Mesenchymal stem cell (in vitro differentiated cells and primary cell): ENCODE measurements around the gene AHNAK2.

Experiments
- DNase-seq: peaks from one replicate; pipeline ENCODE4 v3.0.0-alpha.2; 2013
- H2AFZ ChIP-seq: one replicate; pipeline ENCODE4 v1.6.1; 2013; ENCODE audit warnings: low read depth, mild to moderate bottlenecking, control low read depth, inconsistent platforms, low read length, moderate library complexity
- H2AK5ac ChIP-seq: 2 replicates; pipeline ENCODE4 v1.6.1; 2013; ENCODE audit warnings: low read length, moderate library complexity, mild to moderate bottlenecking, inconsistent platforms; ENCODE audit not compliant: severe bottlenecking
- H2BK120ac ChIP-seq: one replicate; pipeline ENCODE4 v1.6.1; 2013; ENCODE audit warnings: low read depth, mild to moderate bottlenecking, inconsistent platforms, low read length, moderate library complexity
- H2BK12ac ChIP-seq, 2 experiments: one replicate each; pipeline ENCODE4 v1.6.1; 2013; ENCODE audit warnings: inconsistent platforms in 2 of 2, low read length in 2 of 2, mild to moderate bottlenecking in 2 of 2, moderate library complexity in 2 of 2, control low read depth in 1 of 2
- H2BK15ac ChIP-seq: one replicate; pipeline ENCODE4 v1.6.1; 2013; ENCODE audit warnings: mild to moderate bottlenecking, low read depth, inconsistent platforms; ENCODE audit not compliant: poor library complexity, severe bottlenecking
- H2BK5ac ChIP-seq: 2 replicates; pipeline ENCODE4 v1.6.1; 2013; ENCODE audit warnings: low read depth, mild to moderate bottlenecking, low read length, control low read depth, inconsistent platforms; ENCODE audit not compliant: poor library complexity, severe bottlenecking
- H3K14ac ChIP-seq, 2 experiments: one replicate each; pipeline ENCODE4 v1.6.1; 2013; ENCODE audit warnings: inconsistent platforms in 2 of 2, low read length in 2 of 2, control low read depth in 1 of 2, mild to moderate bottlenecking in 1 of 2, moderate library complexity in 1 of 2
- H3K18ac ChIP-seq, 2 experiments: one replicate each; pipeline ENCODE4 v1.6.1; 2013; ENCODE audit warnings: inconsistent platforms in 2 of 2, low read length in 2 of 2, control low read depth in 1 of 2, low read depth in 1 of 2, mild to moderate bottlenecking in 1 of 2
- H3K23ac ChIP-seq, 2 experiments: one replicate each; pipeline ENCODE4 v1.6.1; 2013; ENCODE audit warnings: inconsistent platforms in 2 of 2, low read length in 2 of 2, mild to moderate bottlenecking in 2 of 2, moderate library complexity in 2 of 2, control low read depth in 1 of 2
- H3K27ac ChIP-seq: 2 replicates; pipeline ENCODE4 v1.5.1; 2013; ENCODE audit warnings: mild to moderate bottlenecking, moderate library complexity, low read length, control low read depth, inconsistent platforms; ENCODE audit not compliant: poor library complexity, severe bottlenecking
- H3K27me3 ChIP-seq, 2 experiments: 2 replicates each; pipeline versions ENCODE4 v1.6.1 to v1.7.0; 2013; ENCODE audit warnings: low read length in 2 of 2, mild to moderate bottlenecking in 2 of 2, moderate library complexity in 2 of 2, control low read depth in 1 of 2, inconsistent platforms in 1 of 2; ENCODE audit not compliant: control insufficient read depth in 1 of 2, insufficient read depth in 1 of 2
- H3K36me3 ChIP-seq, 2 experiments: 2 replicates each; pipeline versions ENCODE4 v1.6.1 to v1.7.0; 2013; ENCODE audit warnings: low read length in 2 of 2, control low read depth in 1 of 2, inconsistent platforms in 1 of 2, low read depth in 1 of 2, mild to moderate bottlenecking in 1 of 2; ENCODE audit not compliant: insufficient read depth in 2 of 2, control insufficient read depth in 1 of 2
- H3K4ac ChIP-seq, 2 experiments: one replicate each; pipeline ENCODE4 v1.6.1; 2013; ENCODE audit warnings: inconsistent platforms in 2 of 2, low read length in 2 of 2, mild to moderate bottlenecking in 2 of 2, moderate library complexity in 2 of 2, control low read depth in 1 of 2, low read depth in 1 of 2
- H3K4me1 ChIP-seq: 2 replicates; pipeline ENCODE4 v1.6.1; 2013; ENCODE audit warnings: low read depth, low read length, control low read depth; ENCODE audit not compliant: control insufficient read depth, insufficient read depth
- H3K4me2 ChIP-seq: 2 replicates; pipeline ENCODE4 v1.6.1; 2013; ENCODE audit warnings: low read length, mild to moderate bottlenecking, inconsistent platforms; ENCODE audit not compliant: poor library complexity, severe bottlenecking
- H3K4me3 ChIP-seq, 2 experiments: 2 replicates each; pipeline versions ENCODE4 v1.5.1 to v1.7.0; 2013; ENCODE audit warnings: low read length in 2 of 2, mild to moderate bottlenecking in 2 of 2, control low read depth in 1 of 2, low read depth in 1 of 2; ENCODE audit not compliant: insufficient read depth in 1 of 2
- H3K79me1 ChIP-seq: replicated peaks from 2 replicates; pipeline ENCODE4 v1.6.1; 2013; ENCODE audit warnings: mild to moderate bottlenecking, control low read depth, low read length, inconsistent platforms; ENCODE audit not compliant: poor library complexity, severe bottlenecking
- H3K9ac ChIP-seq: 2 replicates; pipeline ENCODE4 v1.7.0; 2013; ENCODE audit warnings: mild to moderate bottlenecking, low read length, moderate library complexity
- H3K9me3 ChIP-seq: 2 replicates; pipeline ENCODE4 v1.7.0; 2013; ENCODE audit warnings: mild to moderate bottlenecking, low read length; ENCODE audit not compliant: control insufficient read depth
- H4K8ac ChIP-seq: one replicate; pipeline ENCODE4 v1.6.1; 2013; ENCODE audit warnings: inconsistent platforms, mild to moderate bottlenecking, low read length, moderate library complexity
- H4K91ac ChIP-seq: one replicate; pipeline ENCODE4 v1.6.1; 2013; ENCODE audit warnings: mild to moderate bottlenecking, low read length, inconsistent platforms
- WGBS: methylation state at CpG from one replicate; pipeline ENCODE4 v1.1.7; 2013; ENCODE audit warnings: mixed read lengths; 5-methylcytosine and 5-hydroxymethylcytosine counted together

AHNAK2 gene

DNA sequence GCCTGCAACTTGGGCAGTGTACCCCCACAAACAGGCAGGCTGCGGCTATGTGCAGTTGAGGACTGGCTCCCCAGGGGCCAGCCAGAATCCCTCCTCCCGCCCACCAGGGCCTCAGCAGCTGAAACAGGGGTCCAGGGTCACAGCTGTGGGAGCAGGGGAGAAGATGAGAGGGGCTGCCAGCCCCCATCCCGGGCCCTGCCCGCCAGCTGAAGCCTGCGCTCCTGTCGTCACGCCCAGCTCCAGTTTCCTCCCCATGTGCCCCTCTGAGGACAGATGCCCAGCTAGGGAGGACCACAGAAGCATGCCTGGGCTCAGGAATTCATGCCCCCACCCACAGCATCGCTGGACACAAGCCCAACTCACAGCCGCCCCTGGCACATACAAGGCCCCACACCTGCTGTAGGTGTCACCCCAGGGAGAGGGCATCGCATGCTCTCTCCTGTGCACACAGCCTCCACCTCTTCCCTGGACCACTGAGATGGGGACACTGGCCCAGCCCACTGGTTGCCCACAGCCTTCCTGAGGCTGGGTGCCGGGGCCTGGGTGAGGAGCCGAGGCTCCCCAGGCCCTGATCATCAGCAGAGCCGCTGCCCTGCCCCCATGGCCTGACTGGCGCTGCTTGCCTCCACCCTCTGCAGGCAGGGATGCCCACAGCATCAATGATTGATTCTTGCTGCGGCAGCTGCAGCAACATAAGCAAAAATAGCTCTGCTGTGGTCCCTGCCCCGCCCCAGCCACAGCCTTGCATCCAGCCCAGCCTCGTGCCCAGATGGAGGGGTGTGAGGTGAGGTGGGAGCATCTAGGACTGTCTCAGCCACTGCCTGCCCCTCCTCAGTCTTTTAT, 3.7 kb upstream of the AHNAK2 start:
- H2BK5ac ChIP-seq: no peak overlapping the region
- no peak overlapping the region for H4K8ac ChIP-seq
- no peaks in the 10 kb centered on the region for H3K9me3 ChIP-seq
- H3K18ac ChIP-seq: no peak overlapping the region
- H2BK120ac ChIP-seq: no peak overlapping the region
- H3K14ac ChIP-seq: no peak overlapping the region
- DNase-seq: no peak
- no peak overlapping the region for H3K9ac ChIP-seq
- H3K4ac ChIP-seq: no peak overlapping the region
- H4K91ac ChIP-seq: no peak overlapping the region
- no peak overlapping the region for H3K4me2 ChIP-seq
- H3K27ac ChIP-seq: no peak overlapping the region
- no peaks in the 10 kb centered on the region for H3K27me3 ChIP-seq
- no peak overlapping the region for H2AFZ ChIP-seq
- H3K36me3 ChIP-seq: no peaks in the 10 kb centered on the region
- no peak overlapping the region for H2BK15ac ChIP-seq
- peak overlapping the region; percentile 36 for H2AK5ac ChIP-seq
- WGBS: 85% methylated on average over 17 of the region's 17 CpGs
- H3K23ac ChIP-seq: no peak overlapping the region
- H3K79me1 ChIP-seq: peaks cover 16% of the 10 kb centered on the region
- peaks cover 63% of the 10 kb centered on the region for H3K4me1 ChIP-seq
- H2BK12ac ChIP-seq: no peak overlapping the region
- no peak overlapping the region for H3K4me3 ChIP-seq

DNA sequence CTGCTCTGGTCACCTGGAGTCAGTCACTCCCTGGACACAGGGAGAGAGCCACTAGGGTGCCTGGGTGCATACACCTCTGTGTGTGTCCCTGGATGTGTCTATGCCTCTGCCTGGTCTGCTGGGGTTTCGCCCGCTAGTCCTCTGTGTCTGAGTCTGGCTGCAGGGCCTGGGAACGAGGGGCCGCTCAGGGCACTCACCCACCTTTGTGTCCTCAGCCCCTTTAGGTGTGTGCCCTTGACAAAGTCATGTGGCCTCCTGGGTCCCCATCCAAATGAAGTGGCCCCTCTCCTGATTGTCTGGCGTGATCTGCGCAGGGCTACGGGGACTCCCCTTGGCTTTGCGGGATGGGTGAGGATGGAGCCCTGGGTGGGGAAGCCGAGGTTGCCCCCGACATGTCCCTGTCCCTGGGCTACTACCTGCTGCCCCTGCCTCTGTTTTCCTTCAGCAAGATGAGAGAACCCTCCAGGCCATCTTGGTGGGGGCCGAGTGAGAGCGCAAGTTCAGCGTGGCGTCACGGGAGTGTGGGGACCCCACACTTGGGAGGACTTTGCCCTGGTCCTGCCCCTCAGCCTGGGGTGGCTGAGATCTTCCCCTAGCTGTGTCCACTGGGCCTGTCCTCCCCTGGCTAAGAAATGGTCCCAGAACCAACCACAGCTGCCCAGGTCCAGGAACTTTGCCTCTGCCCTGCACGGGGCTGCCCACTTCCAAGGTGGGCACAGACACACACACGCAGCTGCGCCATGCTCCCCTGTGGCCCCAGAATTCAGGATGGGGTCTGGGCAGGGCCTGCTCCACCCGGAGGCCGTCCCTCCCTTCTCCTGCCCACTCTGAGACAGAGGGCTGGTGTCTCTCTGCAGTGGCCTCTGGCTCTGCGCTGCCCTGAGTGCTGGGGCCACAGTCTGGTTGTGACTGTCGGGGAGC, 2.7 kb upstream of the AHNAK2 start:
- WGBS: 92% methylated on average over 22 of the region's 22 CpGs
- peaks cover 9% of the 10 kb centered on the region for H3K79me1 ChIP-seq
- H3K18ac ChIP-seq: no peak overlapping the region
- no peak overlapping the region for H2BK12ac ChIP-seq
- DNase-seq: no peak
- H3K9me3 ChIP-seq: no peaks in the 10 kb centered on the region
- H3K27ac ChIP-seq: no peak overlapping the region
- H2BK120ac ChIP-seq: no peak overlapping the region
- no peak overlapping the region for H2AFZ ChIP-seq
- H3K4me2 ChIP-seq: no peak overlapping the region
- H3K9ac ChIP-seq: no peak overlapping the region
- peaks cover 62% of the 10 kb centered on the region for H3K4me1 ChIP-seq
- no peak overlapping the region for H3K4me3 ChIP-seq
- H4K8ac ChIP-seq: no peak overlapping the region
- peak overlapping the region; percentile 83 for H2AK5ac ChIP-seq
- no peaks in the 10 kb centered on the region for H3K36me3 ChIP-seq
- H4K91ac ChIP-seq: no peak overlapping the region
- H2BK5ac ChIP-seq: no peak overlapping the region
- H3K27me3 ChIP-seq: no peaks in the 10 kb centered on the region
- no peak overlapping the region for H3K23ac ChIP-seq
- no peak overlapping the region for H3K14ac ChIP-seq
- H2BK15ac ChIP-seq: no peak overlapping the region
- no peak overlapping the region for H3K4ac ChIP-seq

DNA sequence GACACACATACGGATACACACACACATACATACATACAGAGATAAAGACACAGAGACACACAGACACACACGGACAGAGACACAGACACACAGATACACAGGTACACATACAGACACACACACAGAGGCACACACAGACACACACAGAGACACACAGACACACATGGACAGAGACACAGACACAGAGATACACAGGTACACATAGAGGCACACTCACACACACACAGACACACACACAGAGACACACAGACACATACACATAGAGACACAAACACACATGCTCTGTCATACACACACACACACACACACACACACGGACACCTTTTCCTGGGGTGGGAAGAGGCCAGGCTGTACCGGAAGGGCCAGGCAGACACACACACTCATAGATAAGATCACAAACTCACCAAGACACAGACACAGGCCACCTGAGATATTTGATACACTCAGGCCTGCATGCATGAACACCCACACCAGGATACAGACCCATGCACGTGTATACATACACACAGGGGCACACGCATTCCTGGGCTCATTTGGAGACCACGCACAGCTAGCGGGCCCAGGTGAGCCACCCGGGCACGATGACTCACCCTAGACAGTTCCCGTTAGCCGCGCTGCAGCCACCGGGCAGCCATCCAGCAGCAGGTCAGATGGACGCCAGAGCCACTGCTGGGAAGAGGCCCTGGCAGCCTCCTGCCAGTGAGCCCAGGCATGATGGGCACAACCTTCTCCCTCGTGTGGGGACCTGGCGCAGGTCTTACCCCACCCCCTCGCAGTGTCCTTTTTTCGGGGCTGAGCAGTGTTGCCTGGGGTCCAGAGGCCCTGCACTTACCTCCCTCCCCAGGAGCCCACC, 1.8 kb upstream of the AHNAK2 start:
- H3K9ac ChIP-seq: no peak overlapping the region
- no peak overlapping the region for H2BK120ac ChIP-seq
- H3K27ac ChIP-seq: no peak overlapping the region
- H3K4ac ChIP-seq: no peak overlapping the region
- H3K18ac ChIP-seq: no peak overlapping the region
- H3K9me3 ChIP-seq: no peaks in the 10 kb centered on the region
- H3K27me3 ChIP-seq: no peaks in the 10 kb centered on the region
- no peak overlapping the region for H2AFZ ChIP-seq
- peaks cover 0 to 3% of the 10 kb centered on the region in 2 experiments for H3K36me3 ChIP-seq
- no peak overlapping the region for H2BK5ac ChIP-seq
- peaks cover 12% of the 10 kb centered on the region for H3K79me1 ChIP-seq
- no peak overlapping the region for H3K4me2 ChIP-seq
- H3K23ac ChIP-seq: no peak overlapping the region
- peak overlapping the region; percentile 13 for H4K8ac ChIP-seq
- H2AK5ac ChIP-seq: peak overlapping the region; percentile 83
- H4K91ac ChIP-seq: peak overlapping the region; percentile 19
- no peak overlapping the region for H3K4me3 ChIP-seq
- WGBS: 82% methylated on average over 19 of the region's 19 CpGs
- peak overlapping the region in 1 of 2 experiments; percentile 0 for H2BK12ac ChIP-seq
- H3K4me1 ChIP-seq: peaks cover 71% of the 10 kb centered on the region
- no peak overlapping the region for H2BK15ac ChIP-seq
- peak overlapping the region in 1 of 2 experiments; percentile 0 for H3K14ac ChIP-seq
- DNase-seq: no peak
